Activated CD4-positive, alpha-beta T cell treated with anti-CD3 and anti-CD28 coated beads, Interleukin-2, amount 50 U/mL, for 1 hour (primary cell): ENCODE results near the gene DPYSL5.
"Not testable (repeated sequence)": the region's sequence is repeated elsewhere in the genome, so short reads cannot be mapped to it uniquely, and the experiment has no call there.

Experiments
- DNase-seq: peaks from one replicate; pipeline ENCODE4 v3.0.0-alpha.2; 2020

The DPYSL5 gene, protein sequence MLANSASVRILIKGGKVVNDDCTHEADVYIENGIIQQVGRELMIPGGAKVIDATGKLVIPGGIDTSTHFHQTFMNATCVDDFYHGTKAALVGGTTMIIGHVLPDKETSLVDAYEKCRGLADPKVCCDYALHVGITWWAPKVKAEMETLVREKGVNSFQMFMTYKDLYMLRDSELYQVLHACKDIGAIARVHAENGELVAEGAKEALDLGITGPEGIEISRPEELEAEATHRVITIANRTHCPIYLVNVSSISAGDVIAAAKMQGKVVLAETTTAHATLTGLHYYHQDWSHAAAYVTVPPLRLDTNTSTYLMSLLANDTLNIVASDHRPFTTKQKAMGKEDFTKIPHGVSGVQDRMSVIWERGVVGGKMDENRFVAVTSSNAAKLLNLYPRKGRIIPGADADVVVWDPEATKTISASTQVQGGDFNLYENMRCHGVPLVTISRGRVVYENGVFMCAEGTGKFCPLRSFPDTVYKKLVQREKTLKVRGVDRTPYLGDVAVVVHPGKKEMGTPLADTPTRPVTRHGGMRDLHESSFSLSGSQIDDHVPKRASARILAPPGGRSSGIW

DNA sequence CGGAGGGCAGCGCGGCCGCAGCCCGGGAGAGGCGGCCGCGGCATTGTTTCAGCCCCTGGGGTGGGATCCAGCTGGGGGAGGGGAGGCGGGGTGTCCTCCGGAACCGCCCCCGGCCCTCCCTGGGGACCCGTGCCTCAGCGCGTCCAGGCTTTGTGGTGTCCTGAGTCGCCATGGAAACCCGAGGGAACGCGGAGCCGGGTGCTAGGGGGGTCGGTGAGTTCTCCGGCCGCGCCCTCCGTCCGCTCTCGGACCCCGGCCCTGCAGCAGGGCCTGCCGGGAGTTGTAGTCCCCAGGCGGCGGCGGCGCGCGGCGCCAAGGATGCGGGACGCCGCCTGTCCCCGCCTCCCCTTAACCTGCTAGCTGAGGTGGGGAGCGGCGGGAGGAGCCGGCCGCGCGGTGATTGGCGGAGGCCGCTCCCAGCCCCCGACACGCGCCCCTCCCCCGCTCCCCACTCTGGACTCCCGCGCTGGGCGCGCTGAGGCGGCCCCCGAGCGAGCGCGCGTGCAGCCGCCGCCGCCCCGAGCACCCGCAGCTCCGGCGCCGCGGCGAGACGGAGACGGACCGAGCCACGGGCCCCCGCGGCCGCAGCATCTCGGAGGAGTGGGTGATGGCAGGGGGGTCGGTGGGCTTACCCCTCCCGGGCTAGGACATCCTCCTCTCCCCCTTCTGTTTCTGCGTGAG lies at the start of gene DPYSL5:
TSS of gene DPYSL5 (plus strand) at position 478 of the 681 bp plus-strand sequence. CDS start 50,368 bp downstream, outside the sequence.
- DNase-seq, result peak; percentile 6

DNA sequence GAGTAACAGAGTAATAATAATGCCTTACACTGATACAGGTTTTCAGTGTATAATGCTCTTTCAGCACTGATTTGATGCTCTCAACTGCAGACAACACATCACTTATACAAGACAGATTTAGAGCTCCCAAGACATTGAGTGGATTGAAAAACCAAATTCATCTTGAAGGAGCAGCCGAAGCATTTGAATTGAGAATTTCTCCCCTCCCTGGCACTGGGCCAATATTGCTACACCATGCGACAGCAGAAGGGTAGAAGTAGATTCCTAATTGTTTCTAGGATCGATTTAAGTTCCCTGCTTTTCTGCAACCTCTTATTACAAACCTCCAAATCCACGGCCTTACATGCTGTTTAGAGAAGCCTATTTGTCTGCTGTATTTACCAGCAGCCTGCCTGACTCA lies 46.6 kb upstream of the DPYSL5 start:
- no peak for DNase-seq

GRCh38 chr2:26801796-26802195 lies 46.1 kb upstream of the DPYSL5 start:
- no peak for DNase-seq

- no peak for DNase-seq
These were observed 42.7 kb upstream of the DPYSL5 start for GRCh38 chr2:26805241-26805676.

GRCh38 chr2:26807788-26808460 lies 40.0 kb upstream of the DPYSL5 start:
- DNase-seq, result no peak

DNA sequence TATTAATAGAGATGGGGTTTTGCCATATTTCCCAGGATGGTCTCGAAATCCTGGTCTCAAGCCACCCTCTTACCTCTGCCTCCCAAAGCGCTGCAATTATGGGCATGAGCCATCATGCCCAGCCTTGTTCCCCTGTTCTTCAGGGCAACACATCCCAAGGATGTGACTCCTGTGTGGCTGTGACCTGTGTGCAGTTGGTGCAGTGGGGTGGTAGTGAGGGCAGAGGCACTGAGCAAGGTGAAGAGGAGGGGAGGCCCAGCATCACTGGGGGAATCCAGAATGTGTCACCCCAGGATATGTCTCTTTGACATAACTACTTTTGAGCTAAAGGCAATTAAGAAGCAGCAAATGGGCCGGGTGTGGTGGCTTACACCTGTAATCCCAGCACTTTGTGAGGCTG lies 38.7 kb upstream of the DPYSL5 start:
- no peak for DNase-seq

- no peak for DNase-seq
These were observed 37.9 kb upstream of the DPYSL5 start for GRCh38 chr2:26809876-26810577.

- DNase-seq, result no peak
These were observed 36.7 kb upstream of the DPYSL5 start for GRCh38 chr2:26811261-26811660.

DNA sequence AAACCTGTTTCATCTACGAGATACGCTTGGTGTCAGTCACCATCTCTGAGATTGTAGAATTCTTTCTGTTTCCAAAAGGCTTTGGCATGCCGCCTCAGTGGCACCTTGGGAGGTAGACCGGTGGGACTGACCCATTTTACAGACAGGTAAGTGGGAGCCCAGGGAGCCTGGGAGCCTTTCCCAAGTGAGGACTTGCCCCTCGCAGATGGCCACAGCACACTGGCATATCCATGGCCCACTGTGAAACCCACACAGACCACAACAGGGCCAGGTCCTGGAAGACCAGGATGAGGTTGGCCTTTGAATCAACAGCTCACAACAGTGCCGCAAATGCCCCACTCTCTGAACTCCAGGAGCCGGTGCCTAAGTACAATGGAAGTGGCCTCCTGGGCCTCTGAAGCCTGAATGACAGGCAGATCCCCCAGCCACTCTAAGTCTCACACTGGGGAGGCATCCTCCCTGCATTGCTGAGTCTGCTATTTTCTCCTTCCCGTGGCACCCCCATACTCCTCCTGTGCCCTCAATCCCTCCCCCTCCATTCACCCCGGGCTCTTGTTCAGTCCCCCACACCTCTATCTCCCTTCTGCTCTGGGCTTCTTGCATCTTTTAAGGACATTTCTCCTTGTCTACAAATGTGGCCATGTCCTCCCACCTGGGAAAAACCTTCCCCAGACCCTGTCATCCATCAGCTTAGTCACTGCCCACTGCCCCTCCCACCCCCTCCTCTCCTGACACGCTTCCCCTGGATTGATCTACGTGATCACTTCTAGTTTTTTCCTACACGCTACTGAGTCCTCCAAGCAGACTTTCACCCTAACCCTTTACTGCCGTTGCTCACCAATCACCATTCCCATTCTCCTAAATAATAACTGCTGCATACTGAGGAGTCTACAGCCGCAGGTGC lies 35.9 kb upstream of the DPYSL5 start:
- no peak for DNase-seq

DNA sequence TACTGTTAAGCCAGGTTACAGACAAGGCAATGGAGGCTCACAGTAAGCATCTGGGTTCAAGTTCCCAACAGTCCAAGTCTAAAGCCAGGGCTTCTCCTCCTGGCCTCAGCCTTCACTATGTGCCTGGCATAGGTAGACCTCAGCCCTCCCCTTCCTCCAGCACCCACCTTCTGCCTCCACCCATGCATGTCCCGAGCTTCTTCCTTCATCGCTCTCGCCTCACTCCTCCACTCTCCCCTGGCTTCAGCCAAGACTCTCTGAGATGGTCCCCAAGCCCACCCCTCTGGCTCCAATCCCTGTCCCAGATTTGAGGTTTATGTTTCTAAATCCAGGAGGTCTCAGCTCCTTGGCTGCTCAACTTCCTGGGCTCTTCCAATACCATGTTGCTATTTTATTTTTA lies 35.2 kb upstream of the DPYSL5 start:
- DNase-seq, result no peak

DNA sequence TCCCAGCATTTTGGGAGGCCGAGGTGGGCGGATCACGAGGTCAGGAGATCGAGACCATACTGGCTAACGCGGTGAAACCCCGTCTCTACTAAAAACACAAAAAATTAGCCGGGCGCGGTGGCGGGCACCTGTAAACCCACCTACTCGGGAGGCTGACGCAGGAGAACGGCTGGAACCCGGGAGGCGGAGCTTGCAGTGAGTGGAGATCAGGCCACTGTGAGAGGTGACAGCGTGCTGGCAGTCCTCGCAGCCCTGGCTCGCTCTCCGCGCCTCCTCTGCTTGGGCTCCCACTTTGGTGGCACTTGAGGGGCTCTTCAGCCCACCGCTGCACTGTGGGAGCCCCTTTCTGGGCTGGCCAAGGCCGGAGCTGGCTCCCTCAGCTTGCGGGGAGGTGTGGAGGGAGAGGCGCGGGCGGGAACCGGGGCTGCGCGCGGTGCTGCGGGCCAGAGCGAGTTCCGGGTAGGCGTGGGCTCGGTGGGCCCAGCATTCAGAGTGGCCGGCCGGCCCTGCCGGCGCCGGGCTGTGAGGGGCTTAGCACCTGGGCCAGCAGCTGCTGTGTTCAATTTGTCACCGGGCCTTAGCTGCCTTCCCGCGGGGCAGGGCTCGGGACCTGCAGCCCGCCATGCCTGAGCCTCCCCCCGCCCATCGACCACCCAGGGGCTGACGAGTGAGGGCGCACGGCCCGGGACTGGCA lies 33.7 kb upstream of the DPYSL5 start:
- not testable (repeated sequence) for DNase-seq

GRCh38 chr2:26816893-26817292 lies 31.0 kb upstream of the DPYSL5 start:
- DNase-seq, result no peak

- DNase-seq, result no peak
These were observed 29.7 kb upstream of the DPYSL5 start for GRCh38 chr2:26818255-26818654.

GRCh38 chr2:26818972-26819371 lies 29.0 kb upstream of the DPYSL5 start:
- no peak for DNase-seq

DNA sequence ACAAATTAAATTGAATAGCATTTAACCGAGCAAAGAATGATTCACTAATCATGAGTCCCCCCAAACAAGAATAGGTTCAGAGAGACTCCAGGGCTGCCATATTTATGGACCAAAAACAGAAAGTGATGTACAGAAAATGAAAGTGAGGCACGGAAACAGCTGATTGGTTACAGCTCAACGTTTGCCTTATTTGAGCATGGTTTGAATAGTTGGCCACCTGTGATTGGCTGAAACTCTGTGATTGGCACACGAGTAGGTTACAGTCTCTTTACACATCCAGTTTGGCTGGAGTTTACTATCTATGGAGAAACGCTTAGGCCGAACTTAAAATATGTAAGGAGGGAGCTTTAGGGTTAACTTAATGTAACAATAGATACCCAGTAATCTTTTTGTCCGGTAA lies 27.0 kb upstream of the DPYSL5 start:
- DNase-seq, result no peak

GRCh38 chr2:26822877-26823276 lies 25.1 kb upstream of the DPYSL5 start:
- no peak for DNase-seq

GRCh38 chr2:26838121-26838906 lies 9.6 kb upstream of the DPYSL5 start:
- no peak for DNase-seq

DNA sequence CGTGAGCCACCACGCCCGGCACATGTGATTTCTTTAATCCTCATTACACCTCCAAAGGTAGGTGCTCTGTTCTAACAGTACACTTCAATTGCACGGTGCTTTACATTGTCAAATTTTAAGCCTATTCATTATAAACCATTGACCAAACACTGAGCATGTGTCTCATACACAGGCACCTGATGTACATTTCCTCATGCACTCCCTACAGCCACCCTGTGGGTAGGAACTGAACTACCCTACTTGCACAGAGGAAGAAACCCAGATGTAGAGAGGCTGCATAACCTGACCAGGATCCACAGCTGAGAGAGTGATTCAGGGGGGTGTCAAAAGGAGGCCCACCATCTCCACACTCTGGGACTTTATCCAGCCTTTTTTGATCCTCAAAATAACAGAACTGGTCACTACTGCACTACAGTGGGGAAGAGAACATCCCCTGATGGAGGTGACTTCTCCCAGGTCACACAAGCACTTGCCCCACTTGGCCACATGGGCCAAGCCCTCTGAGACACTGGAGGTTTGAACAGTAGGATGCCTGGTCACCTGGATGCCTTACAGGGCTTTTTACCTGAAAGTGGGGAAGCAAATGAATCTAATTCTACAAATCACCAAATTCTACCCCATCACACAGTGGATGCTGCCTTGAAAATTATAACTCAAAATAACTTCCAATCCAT lies 6.9 kb upstream of the DPYSL5 start:
- DNase-seq, result no peak

DNA sequence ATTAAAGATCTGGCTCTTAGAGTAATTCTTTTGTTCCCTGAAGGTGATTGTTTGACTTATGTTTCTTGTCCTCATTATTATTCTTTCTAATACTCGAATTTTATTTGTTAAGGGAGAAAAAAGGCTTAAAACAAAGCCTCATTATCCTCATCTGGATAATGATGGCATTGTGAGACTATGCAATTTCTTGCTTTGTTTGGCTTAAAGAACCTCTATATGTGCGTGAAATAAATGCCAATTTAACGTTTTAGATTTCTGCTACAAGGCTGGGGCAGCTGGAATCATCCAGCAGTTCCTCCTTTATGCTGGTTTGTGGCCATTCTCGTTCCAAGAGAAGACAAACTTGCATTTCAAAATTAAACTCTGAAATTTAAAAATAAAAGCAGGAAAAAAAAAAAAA lies 4.9 kb upstream of the DPYSL5 start:
- DNase-seq, result no peak

GRCh38 chr2:26845021-26845420 lies 2.9 kb upstream of the DPYSL5 start:
- no peak for DNase-seq
